HEK293 (cell line): Measurements from ENCODE around the gene CYB5R3.
A peak's percentile ranks its signal among the peaks of the same experiment; 100 is the strongest.

Experiments used
- GLIS1 ChIP-seq: fragments of 450-650 bp; formaldehyde crosslinking; IDR thresholded peaks from 2 replicates; pipeline ENCODE4 v1.5.1; 2016; ENCODE audit warnings: missing biosample characterization, missing genetic modification characterization
- GLIS2 ChIP-seq: fragments of 450-650 bp; formaldehyde crosslinking; IDR thresholded peaks from 2 replicates; pipeline ENCODE4 v1.5.1; 2016; ENCODE audit warnings: missing biosample characterization, missing genetic modification characterization
- KLF8 ChIP-seq: fragments of 450-650 bp; formaldehyde crosslinking; IDR thresholded peaks from 2 replicates; pipeline ENCODE4 v1.5.1; 2016; ENCODE audit warnings: missing biosample characterization, missing genetic modification characterization
- SP2 ChIP-seq: fragments of 450-650 bp; formaldehyde crosslinking; IDR thresholded peaks from 2 replicates; pipeline ENCODE4 v1.5.1; 2016; ENCODE audit warnings: missing biosample characterization, missing genetic modification characterization
- TRIM28 ChIP-seq: IDR thresholded peaks from 2 replicates; pipeline ENCODE4 v1.6.1; 2011; ENCODE audit warnings: low read length, control low read depth, borderline replicate concordance
- YY1 ChIP-seq: fragments of 450-650 bp; formaldehyde crosslinking; IDR thresholded peaks from 2 replicates; pipeline ENCODE4 v1.5.1; 2018; ENCODE audit warnings: missing biosample characterization, missing genetic modification characterization
- ZBTB17 ChIP-seq: fragments of 450-650 bp; formaldehyde crosslinking; IDR thresholded peaks from 2 replicates; pipeline ENCODE4 v1.5.1; 2016; ENCODE audit warnings: missing biosample characterization, missing genetic modification characterization
- ZBTB48 ChIP-seq: fragments of 450-650 bp; formaldehyde crosslinking; IDR thresholded peaks from 2 replicates; pipeline ENCODE4 v1.5.1; 2016; ENCODE audit warnings: missing biosample characterization, missing genetic modification characterization
- ZIC2 ChIP-seq: fragments of 450-650 bp; formaldehyde crosslinking; IDR thresholded peaks from 2 replicates; pipeline ENCODE4 v1.5.1; 2016; ENCODE audit warnings: missing biosample characterization, missing genetic modification characterization
- ZNF2 ChIP-seq: fragments of 450-650 bp; formaldehyde crosslinking; IDR thresholded peaks from 2 replicates; pipeline ENCODE4 v1.5.1; 2016; ENCODE audit warnings: missing biosample characterization, missing genetic modification characterization
- ZNF311 ChIP-seq: fragments of 450-650 bp; formaldehyde crosslinking; IDR thresholded peaks from 2 replicates; pipeline ENCODE4 v1.5.1; 2017; ENCODE audit warnings: missing biosample characterization, missing genetic modification characterization, borderline replicate concordance
- ZNF423 ChIP-seq: fragments of 450-650 bp; formaldehyde crosslinking; IDR thresholded peaks from 2 replicates; pipeline ENCODE4 v1.5.1; 2016; ENCODE audit warnings: missing biosample characterization, missing genetic modification characterization
- ZNF548 ChIP-seq: fragments of 450-650 bp; formaldehyde crosslinking; IDR thresholded peaks from 2 replicates; pipeline ENCODE4 v1.5.1; 2016; ENCODE audit warnings: missing biosample characterization, missing genetic modification characterization
- ZNF626 ChIP-seq: fragments of 450-650 bp; sonication (Bioruptor Pico); formaldehyde crosslinking; IDR thresholded peaks from 2 replicates; pipeline ENCODE4 v1.5.1; 2018; ENCODE audit warnings: missing biosample characterization, missing genetic modification characterization, inconsistent platforms
- ZNF654 ChIP-seq: fragments of 450-650 bp; formaldehyde crosslinking; IDR thresholded peaks from 2 replicates; pipeline ENCODE4 v1.5.1; 2016; ENCODE audit warnings: low read depth, missing biosample characterization, missing genetic modification characterization
- ZNF777 ChIP-seq: fragments of 450-650 bp; formaldehyde crosslinking; IDR thresholded peaks from 2 replicates; pipeline ENCODE4 v1.5.1; 2017; ENCODE audit warnings: missing biosample characterization, missing genetic modification characterization, borderline replicate concordance
- ZNF837 ChIP-seq: fragments of 450-650 bp; formaldehyde crosslinking; IDR thresholded peaks from 2 replicates; pipeline ENCODE4 v1.5.1; 2016; ENCODE audit warnings: missing biosample characterization, missing genetic modification characterization
- ZSCAN16 ChIP-seq: fragments of 450-650 bp; formaldehyde crosslinking; IDR thresholded peaks from 2 replicates; pipeline ENCODE4 v1.5.1; 2016; ENCODE audit warnings: missing biosample characterization, missing genetic modification characterization
- ZSCAN30 ChIP-seq: fragments of 450-650 bp; IDR thresholded peaks from 2 replicates; pipeline ENCODE4 v1.5.1; 2018; ENCODE audit warnings: missing biosample characterization, mild to moderate bottlenecking, missing genetic modification characterization, moderate library complexity
- ZXDB ChIP-seq: fragments of 450-650 bp; formaldehyde crosslinking; IDR thresholded peaks from 2 replicates; pipeline ENCODE4 v1.5.1; 2016; ENCODE audit warnings: missing biosample characterization, missing genetic modification characterization
- TF ChIP-seq, protein P1 (sequence below): fragments of 450-650 bp; formaldehyde crosslinking; IDR thresholded peaks from 2 replicates; pipeline ENCODE4 v1.5.1; 2017; ENCODE audit warnings: missing biosample characterization, missing genetic modification characterization
- TF ChIP-seq, protein P2 (sequence below): fragments of 450-650 bp; formaldehyde crosslinking; IDR thresholded peaks from 2 replicates; pipeline ENCODE4 v1.5.1; 2016; ENCODE audit warnings: missing biosample characterization, missing genetic modification characterization
- TF ChIP-seq, protein P3 (sequence below): fragments of 450-650 bp; formaldehyde crosslinking; IDR thresholded peaks from 2 replicates; pipeline ENCODE4 v1.5.1; 2016; ENCODE audit warnings: missing biosample characterization, missing genetic modification characterization
- TF ChIP-seq, protein P4 (sequence below): fragments of 450-650 bp; formaldehyde crosslinking; IDR thresholded peaks from 2 replicates; pipeline ENCODE4 v1.5.1; 2016; ENCODE audit warnings: missing biosample characterization, missing genetic modification characterization
- TF ChIP-seq, protein P5 (sequence below): sonication (generic); formaldehyde crosslinking; IDR thresholded peaks from 2 replicates; pipeline ENCODE4 v1.8.1; 2022; ENCODE audit warnings: mild to moderate bottlenecking, moderate library complexity, missing genetic modification reagents
- TF ChIP-seq, protein P6 (sequence below): fragments of 450-650 bp; formaldehyde crosslinking; IDR thresholded peaks from 2 replicates; pipeline ENCODE4 v1.5.1; 2016; ENCODE audit warnings: missing biosample characterization, missing genetic modification characterization
- TF ChIP-seq, protein P7 (sequence below): fragments of 450-650 bp; formaldehyde crosslinking; IDR thresholded peaks from 2 replicates; pipeline ENCODE4 v1.5.1; 2017; ENCODE audit warnings: missing biosample characterization, missing genetic modification characterization

Gene CYB5R3

DNA sequence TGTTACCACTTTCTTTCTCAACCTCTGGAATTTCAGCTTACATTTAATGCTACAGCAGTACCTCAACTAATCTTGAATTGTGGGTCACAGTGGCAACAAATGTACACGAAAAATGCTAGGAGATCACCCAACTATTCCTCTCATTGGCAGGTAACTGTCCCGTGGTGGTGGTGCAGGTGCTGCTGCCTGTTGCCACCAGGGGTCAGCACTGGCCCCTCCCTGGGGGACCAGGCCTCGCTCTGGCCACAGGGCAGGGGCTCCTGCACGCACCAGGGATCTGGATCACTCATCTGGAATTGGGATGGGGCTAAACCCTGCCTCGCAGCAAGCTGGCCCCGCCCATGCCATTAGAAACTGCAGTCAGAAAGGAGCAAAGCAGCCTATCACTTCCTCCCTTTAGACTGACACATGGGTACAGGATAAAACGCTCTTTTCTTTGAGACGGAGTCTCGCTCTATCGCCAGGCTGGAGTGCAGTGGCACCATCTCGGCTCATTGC, 27.6 kb downstream of the CYB5R3 start (continued):
- TF ChIP-seq, protein P1, sequence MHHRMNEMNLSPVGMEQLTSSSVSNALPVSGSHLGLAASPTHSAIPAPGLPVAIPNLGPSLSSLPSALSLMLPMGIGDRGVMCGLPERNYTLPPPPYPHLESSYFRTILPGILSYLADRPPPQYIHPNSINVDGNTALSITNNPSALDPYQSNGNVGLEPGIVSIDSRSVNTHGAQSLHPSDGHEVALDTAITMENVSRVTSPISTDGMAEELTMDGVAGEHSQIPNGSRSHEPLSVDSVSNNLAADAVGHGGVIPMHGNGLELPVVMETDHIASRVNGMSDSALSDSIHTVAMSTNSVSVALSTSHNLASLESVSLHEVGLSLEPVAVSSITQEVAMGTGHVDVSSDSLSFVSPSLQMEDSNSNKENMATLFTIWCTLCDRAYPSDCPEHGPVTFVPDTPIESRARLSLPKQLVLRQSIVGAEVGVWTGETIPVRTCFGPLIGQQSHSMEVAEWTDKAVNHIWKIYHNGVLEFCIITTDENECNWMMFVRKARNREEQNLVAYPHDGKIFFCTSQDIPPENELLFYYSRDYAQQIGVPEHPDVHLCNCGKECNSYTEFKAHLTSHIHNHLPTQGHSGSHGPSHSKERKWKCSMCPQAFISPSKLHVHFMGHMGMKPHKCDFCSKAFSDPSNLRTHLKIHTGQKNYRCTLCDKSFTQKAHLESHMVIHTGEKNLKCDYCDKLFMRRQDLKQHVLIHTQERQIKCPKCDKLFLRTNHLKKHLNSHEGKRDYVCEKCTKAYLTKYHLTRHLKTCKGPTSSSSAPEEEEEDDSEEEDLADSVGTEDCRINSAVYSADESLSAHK (tag by site-specific recombination) = 0 out of 2 replicates have a peak, but pooled peaks have one; percentile 14
- TF ChIP-seq YY1 (tag by site-specific recombination) (no peak), ZNF2 (tag by site-specific recombination) (0 out of 2 replicates have a peak, but pooled peaks have one; percentile 32), ZNF548 (tag by site-specific recombination) (no peak), KLF8 (tag by site-specific recombination) (peak; percentile 15; the same call in 1 of the 2 replicates), GLIS2 (tag by site-specific recombination) (peak; percentile 63; the same call in 1 of the 2 replicates), ZIC2 (tag by site-specific recombination) (peak; percentile 58), ZNF654 (tag by site-specific recombination) (peak; percentile 47), SP2 (tag by site-specific recombination) (peak; percentile 41), ZNF423 (tag by site-specific recombination) (0 out of 2 replicates have a peak, but pooled peaks have one; percentile 17), ZXDB (tag by site-specific recombination) (peak; percentile 74), ZNF311 (no peak), ZSCAN30 (tag by site-specific recombination) (peak; percentile 68), ZBTB48 (tag by site-specific recombination) (peak; percentile 94), ZBTB17 (tag by site-specific recombination) (peak; percentile 82), GLIS1 (tag by site-specific recombination) (peak; percentile 87), ZNF837 (tag by site-specific recombination) (no peak), ZSCAN16 (tag by site-specific recombination) (no peak), TRIM28 (peak; percentile 65; the same call in 1 of the 2 replicates), ZNF777 (tag by site-specific recombination) (no peak), ZNF626 (tag by site-specific recombination) (no peak)
- TF ChIP-seq, protein P2, sequence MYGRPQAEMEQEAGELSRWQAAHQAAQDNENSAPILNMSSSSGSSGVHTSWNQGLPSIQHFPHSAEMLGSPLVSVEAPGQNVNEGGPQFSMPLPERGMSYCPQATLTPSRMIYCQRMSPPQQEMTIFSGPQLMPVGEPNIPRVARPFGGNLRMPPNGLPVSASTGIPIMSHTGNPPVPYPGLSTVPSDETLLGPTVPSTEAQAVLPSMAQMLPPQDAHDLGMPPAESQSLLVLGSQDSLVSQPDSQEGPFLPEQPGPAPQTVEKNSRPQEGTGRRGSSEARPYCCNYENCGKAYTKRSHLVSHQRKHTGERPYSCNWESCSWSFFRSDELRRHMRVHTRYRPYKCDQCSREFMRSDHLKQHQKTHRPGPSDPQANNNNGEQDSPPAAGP = peak; percentile 66
- TF ChIP-seq, protein P3, sequence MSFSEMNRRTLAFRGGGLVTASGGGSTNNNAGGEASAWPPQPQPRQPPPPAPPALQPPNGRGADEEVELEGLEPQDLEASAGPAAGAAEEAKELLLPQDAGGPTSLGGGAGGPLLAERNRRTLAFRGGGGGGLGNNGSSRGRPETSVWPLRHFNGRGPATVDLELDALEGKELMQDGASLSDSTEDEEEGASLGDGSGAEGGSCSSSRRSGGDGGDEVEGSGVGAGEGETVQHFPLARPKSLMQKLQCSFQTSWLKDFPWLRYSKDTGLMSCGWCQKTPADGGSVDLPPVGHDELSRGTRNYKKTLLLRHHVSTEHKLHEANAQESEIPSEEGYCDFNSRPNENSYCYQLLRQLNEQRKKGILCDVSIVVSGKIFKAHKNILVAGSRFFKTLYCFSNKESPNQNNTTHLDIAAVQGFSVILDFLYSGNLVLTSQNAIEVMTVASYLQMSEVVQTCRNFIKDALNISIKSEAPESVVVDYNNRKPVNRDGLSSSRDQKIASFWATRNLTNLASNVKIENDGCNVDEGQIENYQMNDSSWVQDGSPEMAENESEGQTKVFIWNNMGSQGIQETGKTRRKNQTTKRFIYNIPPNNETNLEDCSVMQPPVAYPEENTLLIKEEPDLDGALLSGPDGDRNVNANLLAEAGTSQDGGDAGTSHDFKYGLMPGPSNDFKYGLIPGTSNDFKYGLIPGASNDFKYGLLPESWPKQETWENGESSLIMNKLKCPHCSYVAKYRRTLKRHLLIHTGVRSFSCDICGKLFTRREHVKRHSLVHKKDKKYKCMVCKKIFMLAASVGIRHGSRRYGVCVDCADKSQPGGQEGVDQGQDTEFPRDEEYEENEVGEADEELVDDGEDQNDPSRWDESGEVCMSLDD (tag by site-specific recombination) = no peak
- TF ChIP-seq, protein P4, sequence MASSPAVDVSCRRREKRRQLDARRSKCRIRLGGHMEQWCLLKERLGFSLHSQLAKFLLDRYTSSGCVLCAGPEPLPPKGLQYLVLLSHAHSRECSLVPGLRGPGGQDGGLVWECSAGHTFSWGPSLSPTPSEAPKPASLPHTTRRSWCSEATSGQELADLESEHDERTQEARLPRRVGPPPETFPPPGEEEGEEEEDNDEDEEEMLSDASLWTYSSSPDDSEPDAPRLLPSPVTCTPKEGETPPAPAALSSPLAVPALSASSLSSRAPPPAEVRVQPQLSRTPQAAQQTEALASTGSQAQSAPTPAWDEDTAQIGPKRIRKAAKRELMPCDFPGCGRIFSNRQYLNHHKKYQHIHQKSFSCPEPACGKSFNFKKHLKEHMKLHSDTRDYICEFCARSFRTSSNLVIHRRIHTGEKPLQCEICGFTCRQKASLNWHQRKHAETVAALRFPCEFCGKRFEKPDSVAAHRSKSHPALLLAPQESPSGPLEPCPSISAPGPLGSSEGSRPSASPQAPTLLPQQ = peak; percentile 17; the same call in 1 of the 2 replicates
- TF ChIP-seq, protein P5, sequence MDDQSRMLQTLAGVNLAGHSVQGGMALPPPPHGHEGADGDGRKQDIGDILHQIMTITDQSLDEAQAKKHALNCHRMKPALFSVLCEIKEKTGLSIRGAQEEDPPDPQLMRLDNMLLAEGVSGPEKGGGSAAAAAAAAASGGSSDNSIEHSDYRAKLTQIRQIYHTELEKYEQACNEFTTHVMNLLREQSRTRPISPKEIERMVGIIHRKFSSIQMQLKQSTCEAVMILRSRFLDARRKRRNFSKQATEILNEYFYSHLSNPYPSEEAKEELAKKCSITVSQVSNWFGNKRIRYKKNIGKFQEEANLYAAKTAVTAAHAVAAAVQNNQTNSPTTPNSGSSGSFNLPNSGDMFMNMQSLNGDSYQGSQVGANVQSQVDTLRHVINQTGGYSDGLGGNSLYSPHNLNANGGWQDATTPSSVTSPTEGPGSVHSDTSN (CRISPR knock-in tag) = no peak
- TF ChIP-seq, protein P6, sequence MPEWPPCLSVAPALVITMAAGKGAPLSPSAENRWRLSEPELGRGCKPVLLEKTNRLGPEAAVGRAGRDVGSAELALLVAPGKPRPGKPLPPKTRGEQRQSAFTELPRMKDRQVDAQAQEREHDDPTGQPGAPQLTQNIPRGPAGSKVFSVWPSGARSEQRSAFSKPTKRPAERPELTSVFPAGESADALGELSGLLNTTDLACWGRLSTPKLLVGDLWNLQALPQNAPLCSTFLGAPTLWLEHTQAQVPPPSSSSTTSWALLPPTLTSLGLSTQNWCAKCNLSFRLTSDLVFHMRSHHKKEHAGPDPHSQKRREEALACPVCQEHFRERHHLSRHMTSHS = no peak
- TF ChIP-seq, protein P7, sequence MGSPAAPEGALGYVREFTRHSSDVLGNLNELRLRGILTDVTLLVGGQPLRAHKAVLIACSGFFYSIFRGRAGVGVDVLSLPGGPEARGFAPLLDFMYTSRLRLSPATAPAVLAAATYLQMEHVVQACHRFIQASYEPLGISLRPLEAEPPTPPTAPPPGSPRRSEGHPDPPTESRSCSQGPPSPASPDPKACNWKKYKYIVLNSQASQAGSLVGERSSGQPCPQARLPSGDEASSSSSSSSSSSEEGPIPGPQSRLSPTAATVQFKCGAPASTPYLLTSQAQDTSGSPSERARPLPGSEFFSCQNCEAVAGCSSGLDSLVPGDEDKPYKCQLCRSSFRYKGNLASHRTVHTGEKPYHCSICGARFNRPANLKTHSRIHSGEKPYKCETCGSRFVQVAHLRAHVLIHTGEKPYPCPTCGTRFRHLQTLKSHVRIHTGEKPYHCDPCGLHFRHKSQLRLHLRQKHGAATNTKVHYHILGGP = no peak
